GM18502 (cell line): Measurements from ENCODE around the gene ADGRF1.
"Not testable (repeated sequence)": the region's sequence is repeated elsewhere in the genome, so short reads cannot be mapped to it uniquely, and the experiment has no call there.

Experiments
- ATAC-seq: cut with Tn5 transposase; IDR thresholded peaks from one replicate; pipeline ENCODE4 v1.9.1; 2021; ENCODE audit warnings: mild to moderate bottlenecking; ENCODE audit not compliant: unreplicated experiment, poor library complexity

Gene ADGRF1

GRCh38 chr6:47042275-47042791, at the start of gene ADGRF1:
ADGRF1 (minus strand) TSS chr6:47042332; CDS start chr6:47029061, 13,271 bp downstream.
- ATAC-seq = no peak

DNA sequence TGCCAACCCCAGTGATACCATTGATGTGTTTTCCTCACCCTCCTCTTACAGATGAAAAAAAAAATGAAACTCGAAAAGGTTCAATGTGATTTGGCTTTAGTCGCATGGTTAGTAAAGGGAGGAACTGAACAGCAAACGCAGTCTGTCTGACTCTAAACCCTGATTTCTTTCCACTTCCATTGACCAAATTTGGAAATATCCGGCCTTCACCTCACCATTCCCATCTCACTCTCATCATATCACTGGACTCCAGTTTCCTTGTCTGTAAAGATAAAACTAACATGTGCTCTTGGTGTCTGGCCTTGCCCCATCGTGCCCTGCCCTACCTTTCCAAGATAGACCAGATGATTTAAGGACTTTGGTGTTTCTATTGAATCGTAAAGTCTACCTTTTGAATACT, 48.7 kb upstream of the ADGRF1 start:
- no peak for ATAC-seq

- ATAC-seq = not testable (repeated sequence)
Observed at GRCh38 chr6:47089473-47089872, 47.3 kb upstream of the ADGRF1 start.

- no peak for ATAC-seq
Observed at GRCh38 chr6:47086051-47086770, 44.1 kb upstream of the ADGRF1 start.

GRCh38 chr6:47084610-47085009, 42.5 kb upstream of the ADGRF1 start:
- no peak for ATAC-seq

GRCh38 chr6:47083586-47084047, 41.5 kb upstream of the ADGRF1 start:
- no peak for ATAC-seq

DNA sequence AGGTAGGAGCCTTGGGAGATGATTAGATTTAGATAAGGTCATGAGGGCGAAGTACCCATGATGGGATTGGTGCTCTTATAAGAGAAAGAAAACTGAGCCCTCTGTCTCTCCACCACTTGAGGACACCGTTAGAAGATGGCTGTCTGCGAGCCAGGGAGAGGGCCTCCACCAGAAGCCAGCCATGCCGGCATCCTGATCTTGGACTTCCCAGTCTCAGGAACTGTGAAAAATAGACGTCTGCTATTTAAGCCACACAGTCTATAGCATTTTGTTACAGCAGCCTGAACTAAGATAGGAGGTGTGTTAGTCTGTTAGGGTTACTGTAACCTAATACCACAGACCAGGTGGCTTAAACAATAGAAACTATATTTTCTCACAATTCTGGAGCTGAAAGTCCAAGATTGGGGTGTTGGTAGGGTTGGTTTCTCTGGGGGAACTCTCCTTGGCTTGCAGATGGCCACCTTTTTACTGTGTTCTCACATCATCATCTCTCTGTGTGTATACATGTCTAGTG, 38.0 kb upstream of the ADGRF1 start:
- ATAC-seq = no peak

- no peak for ATAC-seq
Observed at GRCh38 chr6:47079638-47080037, 37.5 kb upstream of the ADGRF1 start.

DNA sequence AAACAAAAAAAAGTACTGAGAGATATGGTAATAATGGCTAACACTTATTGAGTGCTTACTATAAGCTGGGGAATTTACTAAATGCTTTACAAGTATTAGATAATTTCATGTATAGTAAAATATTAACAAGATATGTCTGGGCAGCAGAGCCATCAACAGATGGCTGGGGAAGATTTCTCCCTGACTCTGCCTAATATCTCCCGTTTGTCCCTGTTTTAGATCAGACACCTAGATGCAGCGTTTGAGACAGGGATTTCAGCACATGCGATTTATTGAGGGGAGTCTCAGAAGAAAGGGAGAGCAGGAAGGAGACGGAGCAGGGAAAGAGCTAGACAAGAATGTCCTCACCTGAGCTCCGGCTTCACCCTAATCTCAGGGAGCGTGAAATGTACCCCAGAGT, 36.9 kb upstream of the ADGRF1 start:
- ATAC-seq = no peak

DNA sequence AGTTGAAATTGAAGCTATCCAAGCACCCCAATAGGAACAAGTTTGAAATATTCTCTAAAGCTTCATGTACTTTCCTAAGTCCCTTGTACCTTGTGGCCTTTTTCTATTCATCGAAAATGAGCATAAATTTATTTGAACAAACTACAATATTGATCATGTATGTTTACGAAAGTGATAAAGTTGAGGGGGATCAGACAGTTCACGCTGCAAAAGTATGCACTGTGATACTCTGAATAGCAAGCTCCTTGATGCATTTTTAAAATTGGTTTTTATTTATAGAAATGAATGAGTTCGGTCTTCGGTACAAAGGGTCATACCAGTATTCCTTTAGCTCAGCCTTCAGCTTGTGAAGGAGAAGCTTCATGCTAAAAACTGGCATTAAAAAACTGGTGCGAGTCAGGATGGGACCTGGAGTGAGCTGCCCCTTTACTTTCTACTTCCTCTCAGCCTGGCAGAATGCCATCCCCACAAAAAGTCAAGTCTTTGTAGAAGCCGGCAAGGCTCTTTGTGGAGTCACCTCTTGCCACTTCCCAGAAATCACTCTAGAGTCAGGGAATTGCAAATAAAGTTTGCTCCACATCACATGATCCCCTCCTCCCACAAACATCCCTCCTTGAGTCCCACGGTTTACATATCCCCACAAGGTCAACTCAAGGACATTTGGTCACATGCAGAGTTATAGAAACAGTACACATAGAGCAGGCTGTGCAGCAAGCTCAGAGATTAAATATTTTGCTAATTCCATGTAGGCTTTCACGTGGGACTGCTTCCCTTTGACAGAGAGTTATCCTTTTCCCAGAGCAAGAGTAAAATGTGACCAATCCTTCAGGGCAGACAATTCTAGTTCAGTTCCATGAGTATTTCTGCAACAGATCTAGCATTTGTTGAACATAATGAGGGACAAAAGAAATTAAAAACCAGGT, 34.6 kb upstream of the ADGRF1 start:
- no peak for ATAC-seq

GRCh38 chr6:47075741-47076421, 33.7 kb upstream of the ADGRF1 start:
- ATAC-seq = no peak

GRCh38 chr6:47075168-47075567, 33.0 kb upstream of the ADGRF1 start:
- no peak for ATAC-seq

GRCh38 chr6:47073125-47074110, 31.3 kb upstream of the ADGRF1 start:
- ATAC-seq = no peak

DNA sequence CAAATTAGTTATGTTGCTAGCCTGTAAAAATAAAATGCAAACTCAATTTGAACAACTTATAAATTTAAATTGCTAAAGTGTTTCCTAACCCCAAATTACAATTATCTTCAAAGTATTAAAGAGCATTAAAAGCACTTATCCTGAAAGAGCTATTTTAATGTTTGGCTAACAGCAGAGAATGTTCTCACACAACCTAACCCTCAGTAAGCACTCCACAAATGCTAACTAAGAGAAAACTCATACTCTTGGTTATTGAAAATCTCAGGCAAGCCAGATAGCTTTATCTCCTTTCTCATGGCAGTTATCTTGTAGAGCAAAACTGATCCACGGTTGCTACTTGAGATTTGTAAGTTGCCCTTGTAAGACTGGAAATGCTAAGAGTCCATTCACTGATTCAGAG, 30.5 kb upstream of the ADGRF1 start:
- ATAC-seq = no peak

DNA sequence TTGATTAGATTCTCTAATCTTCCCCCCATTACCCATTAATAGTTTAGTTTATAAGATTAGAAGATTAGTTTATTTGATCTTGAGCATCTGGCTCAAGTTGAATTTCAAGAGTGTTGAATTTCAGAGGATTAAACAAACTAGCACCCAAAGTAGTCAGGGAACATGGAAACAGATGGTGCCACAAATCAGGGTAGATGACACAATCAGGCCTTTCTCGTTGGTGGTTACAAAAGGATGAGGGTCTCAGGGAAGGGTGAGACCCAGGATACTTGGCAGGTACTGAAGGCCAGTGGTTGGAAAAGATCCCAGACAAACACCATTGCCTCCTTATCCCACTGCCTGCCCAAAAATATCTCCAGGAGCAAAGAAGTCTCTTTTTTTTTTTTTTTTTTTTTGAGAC, 29.5 kb upstream of the ADGRF1 start:
- ATAC-seq = no peak

DNA sequence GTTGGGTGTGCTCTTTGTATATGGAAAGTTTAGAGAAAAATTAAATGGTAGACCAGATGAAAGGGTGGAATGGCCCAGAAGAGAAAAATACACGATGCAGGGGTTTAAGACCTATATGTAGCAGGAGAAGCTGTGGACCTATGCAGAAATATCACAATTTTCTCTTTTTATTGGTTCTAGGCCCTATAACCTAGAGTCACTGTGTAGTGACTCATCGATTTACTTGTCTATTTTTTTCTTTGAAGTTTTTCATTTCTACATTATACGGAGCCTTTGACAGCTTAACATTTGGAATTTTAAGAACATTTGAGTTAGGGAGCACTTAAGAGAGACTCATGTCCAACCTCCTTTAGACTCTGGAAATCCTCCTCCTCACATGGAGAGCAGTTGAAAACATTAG, 28.3 kb upstream of the ADGRF1 start:
- no peak for ATAC-seq

- ATAC-seq = no peak
Observed at GRCh38 chr6:47069156-47069555, 27.0 kb upstream of the ADGRF1 start.

- no peak for ATAC-seq
Observed at GRCh38 chr6:47066418-47066817, 24.3 kb upstream of the ADGRF1 start.

DNA sequence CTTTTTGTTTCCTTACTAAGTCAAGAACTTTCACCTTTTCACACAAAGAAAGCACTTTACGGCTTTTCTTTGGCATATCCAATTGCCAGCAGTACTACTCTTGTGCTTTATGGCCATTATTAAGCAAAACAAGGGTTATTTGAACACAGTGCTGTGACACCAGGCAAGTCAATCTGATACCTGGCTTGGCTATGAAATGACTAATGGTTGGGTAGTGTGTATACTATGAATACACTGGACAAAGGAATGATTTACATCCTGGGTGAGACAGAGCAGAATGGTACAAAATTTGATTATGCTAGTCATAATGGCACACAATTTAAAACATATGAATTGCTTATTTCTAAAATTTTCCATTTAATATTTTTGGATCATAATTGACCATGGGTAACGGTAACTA, 22.1 kb upstream of the ADGRF1 start:
- ATAC-seq = peak; percentile 65
